K562 (cell line): Measurements from ENCODE around the gene PDE1A. TPM values are rescaled to one million over a fixed set of nuclear protein-coding genes. Genes with fewer than 3 reads are reported as not detected.

Experiments
- ATAC-seq: fragments of 200-7000 bp; cut with Tn5 transposase; 3 replicates; pipeline ENCODE4 v1.9.1; 2020; ENCODE audit warnings: moderate library complexity
- Bru-seq: library from RNA; stranded (reverse); fragments of 400-500 nt; gene quantifications from one replicate; lab custom pipeline; 2021; lab: Mats Ljungman, UMichigan
- BruChase-seq, 2 experiments: library from RNA; stranded (reverse); fragments of 400-500 nt; gene quantifications; one replicate each; lab custom pipeline; 2021; lab: Mats Ljungman, UMichigan
- BruUV-seq: library from RNA; stranded (reverse); fragments of 400-500 nt; replicated peaks from 2 replicates; lab custom pipeline; 2021; lab: Mats Ljungman, UMichigan
- CTCF ChIA-PET: fragments of 300-600 bp; formaldehyde crosslinking; extraction: SDS; loops from one replicate; lab custom pipeline; 2021; ENCODE audit warnings: low intra/inter-chr PET ratio; lab: Yijun Ruan, JAX
- POLR2A ChIA-PET: fragments of 300-600, 350-650 bp; sonication (Branson Sonifier 250); formaldehyde crosslinking; extraction: SDS; loops from one replicate; lab custom pipeline; 2021; ENCODE audit warnings: antibody characterized with exemption, inconsistent platforms; lab: Yijun Ruan, JAX
- DNase-seq, 4 experiments: peaks; one replicate each; pipeline versions ENCODE4 v3.0.0 to v3.0.0-alpha.2; 2011 to 2018; ENCODE audit warnings: low spot score in 3 of 4, mixed read lengths in 3 of 4; ENCODE audit errors: extremely low read depth in 1 of 4
- FAIRE-seq: peaks from 2 replicates; lab custom pipeline; 2011; peaks lifted over from hg19 to GRCh38; lab: Jason Lieb, UNC
- H2AFZ ChIP-seq: 2 replicates; pipeline ENCODE4 v1.6.0; 2011; ENCODE audit warnings: low read depth, low read length, control low read depth, inconsistent platforms
- H3K27ac ChIP-seq: fragments of 200-600 bp; 3 replicates; pipeline ENCODE4 v1.8.0; 2011; ENCODE audit warnings: low read depth, mild to moderate bottlenecking, control low read depth, inconsistent platforms, low read length, moderate library complexity, mixed read lengths; ENCODE audit errors: extremely low read depth
- H3K27me3 ChIP-seq, 2 experiments: fragments of 300-600 bp in 1 of 2; 2 replicates in 1 of 2; 3 replicates in 1 of 2; pipeline versions ENCODE4 v1.6.0 to v1.8.0; 2011; ENCODE audit warnings: inconsistent platforms in 2 of 2, low read length in 2 of 2, mild to moderate bottlenecking in 1 of 2, mixed read lengths in 1 of 2, moderate library complexity in 1 of 2; ENCODE audit not compliant: control insufficient read depth in 2 of 2, insufficient read depth in 2 of 2
- H3K36me3 ChIP-seq: fragments of 300-600 bp; 3 replicates; pipeline ENCODE4 v1.8.0; 2011; ENCODE audit warnings: mild to moderate bottlenecking, low read length, inconsistent platforms; ENCODE audit not compliant: control insufficient read depth, insufficient read depth
- H3K4me1 ChIP-seq, 2 experiments: fragments of 200-600 bp in 1 of 2; replicated peaks in 1 of 2; 2 replicates in 1 of 2; 3 replicates in 1 of 2; pipeline versions ENCODE4 v1.5.1 to v1.8.0; 2011; ENCODE audit warnings: inconsistent platforms in 2 of 2, low read length in 2 of 2, mild to moderate bottlenecking in 1 of 2, mixed read lengths in 1 of 2, moderate library complexity in 1 of 2; ENCODE audit not compliant: control insufficient read depth in 2 of 2, insufficient read depth in 2 of 2
- H3K4me2 ChIP-seq: 2 replicates; pipeline ENCODE4 v1.6.1; 2011; ENCODE audit warnings: low read length, control low read depth, inconsistent platforms, mixed read lengths; ENCODE audit not compliant: insufficient read depth
- H3K4me3 ChIP-seq: fragments of 200-600 bp; sonication (generic), shearing (Covaris generic); 2 replicates; pipeline ENCODE4 v1.5.1; 2016; ENCODE audit warnings: control low read depth, inconsistent platforms
- H3K79me2 ChIP-seq: fragments of 200-600 bp; 3 replicates; pipeline ENCODE4 v1.8.0; 2011; ENCODE audit warnings: low read length, inconsistent platforms; ENCODE audit not compliant: control insufficient read depth, insufficient read depth
- H3K9ac ChIP-seq, 2 experiments: 2 replicates each; pipeline versions ENCODE4 v1.6.0 to v1.6.1; 2011; ENCODE audit warnings: low read depth in 2 of 2, low read length in 2 of 2, control low read depth in 1 of 2, inconsistent platforms in 1 of 2, mild to moderate bottlenecking in 1 of 2, mixed read lengths in 1 of 2; ENCODE audit not compliant: insufficient read depth in 1 of 2
- H3K9me1 ChIP-seq: one replicate; pipeline ENCODE4 v1.6.0; 2011; ENCODE audit warnings: inconsistent platforms, mild to moderate bottlenecking, low read length, moderate library complexity; ENCODE audit not compliant: control insufficient read depth, insufficient read depth
- H3K9me3 ChIP-seq: replicated peaks from 2 replicates; pipeline ENCODE4 v1.5.1; 2011; ENCODE audit warnings: low read depth, low read length, inconsistent platforms; ENCODE audit not compliant: control insufficient read depth, insufficient read depth
- H4K20me1 ChIP-seq: replicated peaks from 2 replicates; pipeline ENCODE4 v1.6.1; 2011; ENCODE audit warnings: low read length, inconsistent platforms, mixed read lengths; ENCODE audit not compliant: control insufficient read depth, insufficient read depth
- BDP1 ChIP-seq: IDR thresholded peaks from 3 replicates; pipeline ENCODE4 v1.6.1; 2011; ENCODE audit not compliant: insufficient read length, insufficient read depth
- CREM ChIP-seq: IDR thresholded peaks from 2 replicates; pipeline ENCODE4 v1.6.1; 2014; ENCODE audit warnings: antibody characterized with exemption, low read depth
- ILK ChIP-seq: fragments of 450-650 bp; IDR thresholded peaks from 2 replicates; pipeline ENCODE4 v1.6.1; 2016; ENCODE audit warnings: missing genetic modification characterization, low read depth, mild to moderate bottlenecking, missing compliant biosample characterization, moderate library complexity, borderline replicate concordance
- MLX ChIP-seq, 2 experiments: fragments of 450-650 bp in 1 of 2; sonication (generic) in 1 of 2; formaldehyde crosslinking; conservative IDR thresholded peaks; 2 replicates each; pipeline versions ENCODE4 v1.4.0 to v1.8.1; 2020 to 2022; ENCODE audit warnings: mild to moderate bottlenecking in 1 of 2, missing genetic modification reagents in 1 of 2
- PHF21A ChIP-seq: fragments of 450-650 bp; IDR thresholded peaks from 2 replicates; pipeline ENCODE4 v1.6.1; 2017; ENCODE audit warnings: low read depth, borderline replicate concordance
- POLR2H ChIP-seq: IDR thresholded peaks from 2 replicates; pipeline ENCODE4 v1.6.1; 2016; ENCODE audit warnings: missing genetic modification characterization, low read depth, mild to moderate bottlenecking, control low read depth, missing compliant biosample characterization, moderate library complexity
- TAF7 ChIP-seq: fragments of 450-650 bp; IDR thresholded peaks from 2 replicates; pipeline ENCODE4 v1.6.1; 2016; ENCODE audit warnings: missing genetic modification characterization, missing compliant biosample characterization
- UBTF ChIP-seq, 2 experiments: IDR thresholded peaks; 2 replicates each; pipeline ENCODE4 v1.6.1; 2012; ENCODE audit warnings: improper control_type of control experiment in 2 of 2, low read depth in 2 of 2, low read length in 2 of 2, borderline replicate concordance in 1 of 2
- ZBTB9 ChIP-seq: fragments of 450-650 bp; formaldehyde crosslinking; IDR thresholded peaks from 2 replicates; pipeline ENCODE4 v1.4.0; 2020; ENCODE audit warnings: mild to moderate bottlenecking, moderate library complexity
- ZNF41 ChIP-seq: fragments of 250-450 bp; sonication (Bioruptor Pico); conservative IDR thresholded peaks from 2 replicates; pipeline ENCODE4 v1.4.0; 2020; ENCODE audit warnings: mild to moderate bottlenecking
- WGBS: fragments of 100-300 bp; shearing (Covaris generic); methylation state at CpG from one replicate; pipeline ENCODE4 v1.1.6; 2016; ENCODE audit warnings: low coverage, mixed read lengths; ENCODE audit not compliant: insufficient coverage; ENCODE audit errors: missing lambda C conversion rate; 5-methylcytosine and 5-hydroxymethylcytosine counted together
- in situ Hi-C: fragments of 300-500 bp; cut with MboI; formaldehyde crosslinking; loops from 4 replicates; pipeline ENCODE4 v1.15.0; 2018; ENCODE audit warnings: inconsistent platforms, mixed read lengths
- intact Hi-C: fragments of 100-400 bp; cut with micrococcal nuclease; formaldehyde crosslinking; loops from 2 replicates; pipeline ENCODE4 v1.14.2; 2022
- long read RNA-seq, 3 experiments: library from polyadenylated mRNA in 2 of 3; library from RNA in 1 of 3; unstranded in 2 of 3; stranded (forward) in 1 of 3; transcript quantifications; one replicate each; pipeline ENCODE4 v2.0.0, GENCODE V29; 2019 to 2022
- polyA minus RNA-seq, 3 experiments: library from RNA; depleted of rRNA, polyadenylated mRNA; stranded (reverse); fragments of >200 nt; gene quantifications; 2 replicates each; pipeline ENCODE4 v1.2.3, GENCODE V29; 2011
- polyA plus RNA-seq, 8 experiments: library from polyadenylated mRNA; depleted of rRNA in 4 of 8; stranded (reverse) in 5 of 8; unstranded in 3 of 8; fragments of >200 nt; fragmentation: Nextera tagmentation in 2 of 8; fragmentation: Illumina TruSeq in 1 of 8; extraction: Ambion mirVana in 2 of 8; extraction: Trizol in 1 of 8; gene quantifications; 2 replicates each; pipeline versions ENCODE4 v1.2.1 to v1.2.3, GENCODE V29; 2011 to 2014; ENCODE audit warnings: inconsistent platforms in 1 of 8, missing spikeins in 1 of 8
- total RNA-seq, 7 experiments: library from RNA; depleted of rRNA in 6 of 7; stranded (reverse); fragments of >200 nt in 6 of 7; fragmentation: Illumina TruSeq in 2 of 7; extraction: Trizol in 2 of 7; gene quantifications; 2 replicates each; pipeline versions ENCODE4 v1.2.1 to v1.2.3, GENCODE V29; 2011 to 2021; ENCODE audit warnings: low replicate concordance in 1 of 7
- TF ChIP-seq, protein P1 (sequence below), 2 experiments: fragments of 200-800 bp in 1 of 2; sonication (Bioruptor generic) in 1 of 2; sonication (generic) in 1 of 2; formaldehyde crosslinking in 1 of 2; IDR thresholded peaks in 1 of 2; conservative IDR thresholded peaks in 1 of 2; 2 replicates each; pipeline versions ENCODE4 v1.5.0 to v1.6.1; 2016 to 2020; ENCODE audit warnings: missing compliant biosample characterization in 1 of 2, missing genetic modification characterization in 1 of 2, missing genetic modification reagents in 1 of 2

The PDE1A gene
- not detected in 2 replicates for total RNA-seq (2011; cell fraction: chromatin; rRNA removed; ENCODE audit: low replicate concordance)
- total RNA-seq (2011; cell fraction: nucleolus; rRNA removed), result not detected in 2 replicates
- not detected in 2 replicates for total RNA-seq (2011; cell fraction: nucleoplasm; rRNA removed)
- 0.32 and 0.33 TPM in 2 replicates for total RNA-seq (2014; rRNA removed)
- 0.91 and 0.93 TPM in 2 replicates for total RNA-seq (2014; rRNA removed; fragmentation: Illumina TruSeq; extraction: Trizol)
- total RNA-seq (2015; rRNA removed; fragmentation: Illumina TruSeq; extraction: Trizol), result 0.29 and 0.34 TPM in 2 replicates
- 0.49 and 0.64 TPM in 2 replicates for total RNA-seq (2021)
- polyA plus RNA-seq (2011; rRNA removed), result 0.04 and 0.56 TPM in 2 replicates
- polyA plus RNA-seq (2011; cell fraction: cytosol; rRNA removed), result 0.09 TPM in 1 of 2 replicates, not detected in the other
- polyA plus RNA-seq (2011; cell fraction: nucleus; rRNA removed), result 0.03 TPM in 1 of 2 replicates, not detected in the other
- polyA plus RNA-seq (2012), result 0.42 and 1.1 TPM in 2 replicates
- 0.55 and 0.72 TPM in 2 replicates for polyA plus RNA-seq (2014; fragmentation: Illumina TruSeq; extraction: Trizol)
- under 1 TPM; 0.14 to 0.21 TPM for polyA plus RNA-seq (2014; fragmentation: Nextera tagmentation; extraction: Ambion mirVana)
- polyA plus RNA-seq (2014; rRNA removed), result 0.28 and 0.58 TPM in 2 replicates
- polyA minus RNA-seq (2011; rRNA and poly(A)+ RNA removed), result 0.49 TPM in 1 of 2 replicates, not detected in the other
- not detected in 2 replicates for polyA minus RNA-seq (2011; cell fraction: cytosol; rRNA and poly(A)+ RNA removed)
- not detected in 2 replicates for polyA minus RNA-seq (2011; cell fraction: nucleus; rRNA and poly(A)+ RNA removed)
- percentile 26 among the genes with signal in this experiment for Bru-seq, nascent RNA
- percentile 27 among the genes with signal in this experiment for BruChase-seq, experiment 1, labeled RNA remaining after a 2-hour chase
- percentile 28 among the genes with signal in this experiment for BruChase-seq, experiment 2, labeled RNA remaining after a 6-hour chase
- long read RNA-seq, experiment 1, result 0 reads
- long read RNA-seq, experiment 2, partial matches to known transcripts, result 0 of 2 reads
- long read RNA-seq, experiment 2, other reads (novel, unspliced or antisense), result 2 of 2 reads
- long read RNA-seq, experiment 3, result 0 reads

DNA sequence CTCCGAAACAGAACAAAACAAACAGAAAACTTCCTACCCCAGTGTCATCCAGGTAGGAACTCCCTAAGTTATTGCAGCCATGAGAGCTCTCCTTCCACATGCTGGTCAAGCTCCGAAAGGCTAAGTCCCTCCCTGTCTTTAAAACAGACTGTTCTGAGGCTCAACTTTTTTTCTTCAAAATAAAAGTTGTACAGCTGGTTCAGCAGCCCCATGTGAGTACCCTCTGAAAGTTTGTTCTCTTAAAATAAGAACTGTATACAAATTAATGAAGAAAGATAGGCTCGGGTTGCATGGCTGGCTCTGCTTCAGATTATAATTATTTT, at the start of gene PDE1A:
PDE1A (minus strand) TSS at position 119 of the 323 bp plus-strand sequence.
- FAIRE-seq, result no peak
- TF ChIP-seq ZBTB9 (CRISPR knock-in tag), result no peak
- TF ChIP-seq PHF21A, result no peak
- TF ChIP-seq ILK (tag), result no peak
- TF ChIP-seq BDP1, result no peak
- TF ChIP-seq MLX (CRISPR knock-in tag; conservative IDR thresholded peaks at IDR 0.05), result no peak
- TF ChIP-seq, protein P1, sequence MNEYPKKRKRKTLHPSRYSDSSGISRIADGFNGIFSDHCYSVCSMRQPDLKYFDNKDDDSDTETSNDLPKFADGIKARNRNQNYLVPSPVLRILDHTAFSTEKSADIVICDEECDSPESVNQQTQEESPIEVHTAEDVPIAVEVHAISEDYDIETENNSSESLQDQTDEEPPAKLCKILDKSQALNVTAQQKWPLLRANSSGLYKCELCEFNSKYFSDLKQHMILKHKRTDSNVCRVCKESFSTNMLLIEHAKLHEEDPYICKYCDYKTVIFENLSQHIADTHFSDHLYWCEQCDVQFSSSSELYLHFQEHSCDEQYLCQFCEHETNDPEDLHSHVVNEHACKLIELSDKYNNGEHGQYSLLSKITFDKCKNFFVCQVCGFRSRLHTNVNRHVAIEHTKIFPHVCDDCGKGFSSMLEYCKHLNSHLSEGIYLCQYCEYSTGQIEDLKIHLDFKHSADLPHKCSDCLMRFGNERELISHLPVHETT (CRISPR knock-in tag; conservative IDR thresholded peaks at IDR 0.05 in 1 of 2, IDR thresholded peaks at IDR 0.05 in 1 of 2), result no peak
- no peak for TF ChIP-seq POLR2H (tag)
- TF ChIP-seq CREM, result no peak
- TF ChIP-seq TAF7, result no peak
- TF ChIP-seq UBTF (IDR thresholded peaks at IDR 0.05; ENCODE audit: borderline replicate concordance in 1 of 2, low read depth in 2 of 2, low read length in 2 of 2), result no peak
- TF ChIP-seq ZNF41 (CRISPR knock-in tag), result no peak
- Histone ChIP-seq H3K79me2 (no peaks in the 10 kb centered on the region), H3K9me1 (no peaks in the 10 kb centered on the region), H3K4me2 (no peak within 1 kb of the TSS), H3K4me1 (no peaks in the 10 kb centered on the region), H3K27ac (no peak within 1 kb of the TSS), H2AFZ (no peak within 1 kb of the TSS), H3K9ac (no peak within 1 kb of the TSS), H4K20me1 (no peaks in the 10 kb centered on the region), H3K27me3 (no peaks in the 10 kb centered on the region), H3K4me3 (no peak within 1 kb of the TSS), H3K36me3 (no peaks in the 10 kb centered on the region), H3K9me3 (no peaks in the 10 kb centered on the region)
- CTCF ChIA-PET, result no interaction called here
- 0% methylated on average over 3 of the region's 3 CpGs for WGBS
- intact Hi-C loops, result no loop called here
- in situ Hi-C loops, result no loop called here
- BruUV-seq, result no TSS peak
- POLR2A ChIA-PET, result no interaction called here
- ATAC-seq, result no peak
- no peak for DNase-seq
